ENCODE data around the gene HES5. TPM values are rescaled to one million over a fixed set of nuclear protein-coding genes. Genes with fewer than 3 reads are reported as not detected.

Gene HES5
- total RNA-seq, 1 donor = not detected

DNA sequence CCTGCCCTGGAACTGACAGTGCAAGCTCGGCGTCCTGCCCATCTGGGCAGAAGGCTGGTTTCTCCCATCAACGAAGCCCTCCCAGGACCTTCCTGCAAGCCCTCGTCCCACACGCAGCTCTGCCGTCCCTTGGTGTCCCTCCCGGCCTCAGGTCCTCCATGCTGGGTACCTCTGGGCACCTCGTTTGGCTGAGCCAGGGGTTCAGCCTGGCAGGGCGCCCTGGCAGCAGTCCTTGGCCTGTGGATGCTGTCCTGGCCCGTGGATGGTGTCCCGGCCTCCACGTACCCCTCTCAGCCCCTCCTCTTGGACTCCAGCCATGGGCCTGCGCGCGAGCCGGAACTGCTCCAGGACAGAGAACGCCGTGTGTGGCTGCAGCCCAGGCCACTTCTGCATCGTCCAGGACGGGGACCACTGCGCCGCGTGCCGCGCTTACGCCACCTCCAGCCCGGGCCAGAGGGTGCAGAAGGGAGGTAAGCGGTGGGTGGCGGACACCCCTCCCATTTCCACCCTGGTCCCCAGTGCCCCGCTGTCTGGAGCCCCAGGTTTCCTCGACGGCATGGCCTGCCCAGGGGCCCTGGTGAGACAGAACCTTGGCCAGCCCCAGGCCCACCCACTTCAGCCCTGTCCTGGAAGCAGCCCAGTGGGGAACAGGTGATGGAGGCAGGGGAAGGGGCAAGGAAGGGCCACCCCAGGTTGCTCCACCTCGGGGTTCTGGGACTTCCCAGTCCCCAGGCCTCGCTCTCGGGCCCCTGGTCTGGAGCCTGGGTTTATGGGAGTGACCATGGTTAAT is 29.6 kb upstream of the HES5 start:
- no peak overlapping the region for H3K4me3 ChIP-seq (ENCODE audit: low read depth, low read length)
- no peak for DNase-seq (ENCODE audit: low read depth)
- TF ChIP-seq, protein P1, sequence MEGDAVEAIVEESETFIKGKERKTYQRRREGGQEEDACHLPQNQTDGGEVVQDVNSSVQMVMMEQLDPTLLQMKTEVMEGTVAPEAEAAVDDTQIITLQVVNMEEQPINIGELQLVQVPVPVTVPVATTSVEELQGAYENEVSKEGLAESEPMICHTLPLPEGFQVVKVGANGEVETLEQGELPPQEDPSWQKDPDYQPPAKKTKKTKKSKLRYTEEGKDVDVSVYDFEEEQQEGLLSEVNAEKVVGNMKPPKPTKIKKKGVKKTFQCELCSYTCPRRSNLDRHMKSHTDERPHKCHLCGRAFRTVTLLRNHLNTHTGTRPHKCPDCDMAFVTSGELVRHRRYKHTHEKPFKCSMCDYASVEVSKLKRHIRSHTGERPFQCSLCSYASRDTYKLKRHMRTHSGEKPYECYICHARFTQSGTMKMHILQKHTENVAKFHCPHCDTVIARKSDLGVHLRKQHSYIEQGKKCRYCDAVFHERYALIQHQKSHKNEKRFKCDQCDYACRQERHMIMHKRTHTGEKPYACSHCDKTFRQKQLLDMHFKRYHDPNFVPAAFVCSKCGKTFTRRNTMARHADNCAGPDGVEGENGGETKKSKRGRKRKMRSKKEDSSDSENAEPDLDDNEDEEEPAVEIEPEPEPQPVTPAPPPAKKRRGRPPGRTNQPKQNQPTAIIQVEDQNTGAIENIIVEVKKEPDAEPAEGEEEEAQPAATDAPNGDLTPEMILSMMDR (IDR thresholded peaks at IDR 0.05; ENCODE audit: insufficient read depth, low read length) = no peak

GRCh38 chr1:2558861-2559260 is 28.8 kb upstream of the HES5 start:
- no peak for DNase-seq (ENCODE audit: low read depth)
- TF ChIP-seq, protein P1 (IDR thresholded peaks at IDR 0.05; ENCODE audit: insufficient read depth, low read length) = no peak
- no peak overlapping the region for H3K4me3 ChIP-seq (ENCODE audit: low read depth, low read length)

DNA sequence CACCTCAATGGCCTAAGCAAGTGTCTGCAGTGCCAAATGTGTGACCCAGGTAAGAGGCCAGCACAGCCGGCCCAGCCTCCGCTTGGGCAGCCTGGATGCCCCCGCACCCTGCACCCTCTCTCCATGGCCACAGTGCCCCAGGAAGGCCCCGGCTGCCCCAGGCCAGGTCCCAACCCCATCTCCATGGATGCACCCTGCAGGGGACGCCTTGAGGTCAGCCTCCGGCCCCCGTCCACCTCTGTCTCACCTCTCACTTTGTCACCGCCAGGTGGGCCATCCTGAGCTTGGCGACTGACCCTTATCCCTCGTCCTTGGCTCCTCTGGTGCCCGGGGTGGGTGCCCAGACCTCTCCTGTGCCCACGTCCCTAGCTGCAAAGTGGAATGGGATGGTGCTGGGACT is 28.4 kb upstream of the HES5 start:
- H3K4me3 ChIP-seq (ENCODE audit: low read depth, low read length) = no peak overlapping the region
- DNase-seq (ENCODE audit: low read depth) = no peak
- TF ChIP-seq, protein P1 (IDR thresholded peaks at IDR 0.05; ENCODE audit: insufficient read depth, low read length) = no peak

- no peak for DNase-seq (ENCODE audit: low read depth)
- peak overlapping the region; percentile 69 for H3K4me3 ChIP-seq (ENCODE audit: low read depth, low read length)
- TF ChIP-seq, protein P1 (IDR thresholded peaks at IDR 0.05; ENCODE audit: insufficient read depth, low read length) = no peak
Measured at GRCh38 chr1:2557482-2558400, 27.7 kb upstream of the HES5 start.

- DNase-seq (ENCODE audit: low read depth) = no peak
- peak overlapping the region; percentile 69 for H3K4me3 ChIP-seq (ENCODE audit: low read depth, low read length)
- TF ChIP-seq, protein P1 (IDR thresholded peaks at IDR 0.05; ENCODE audit: insufficient read depth, low read length) = peak; percentile 6
Measured at GRCh38 chr1:2556678-2557481, 26.8 kb upstream of the HES5 start.

DNA sequence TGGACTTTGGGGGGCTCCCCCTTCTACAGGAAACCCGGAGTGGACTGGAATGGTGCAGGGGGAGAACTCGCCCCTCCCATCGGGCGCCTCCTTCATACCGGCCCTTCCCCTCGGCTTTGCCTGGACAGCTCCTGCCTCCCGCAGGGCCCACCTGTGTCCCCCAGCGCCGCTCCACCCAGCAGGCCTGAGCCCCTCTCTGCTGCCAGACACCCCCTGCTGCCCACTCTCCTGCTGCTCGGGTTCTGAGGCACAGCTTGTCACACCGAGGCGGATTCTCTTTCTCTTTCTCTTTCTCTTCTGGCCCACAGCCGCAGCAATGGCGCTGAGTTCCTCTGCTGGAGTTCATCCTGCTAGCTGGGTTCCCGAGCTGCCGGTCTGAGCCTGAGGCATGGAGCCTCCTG is 26.2 kb upstream of the HES5 start, which contains the start of gene TNFRSF14:
Gene TNFRSF14 (plus strand): TSS at position 95 of the 401 bp plus-strand sequence. CDS start 294 bp downstream, at position 389.
- peak within 1 kb of the TSS; percentile 69 for H3K4me3 ChIP-seq (ENCODE audit: low read depth, low read length)
- TF ChIP-seq, protein P1 (IDR thresholded peaks at IDR 0.05; ENCODE audit: insufficient read depth, low read length) = peak; percentile 33
- peak; percentile 54 for DNase-seq (ENCODE audit: low read depth)

All from fibroblast of the aortic adventitia (primary cell).